ENCODE measurements around the gene CCDC169.
"Not testable (repeated sequence)": the region's sequence is repeated elsewhere in the genome, so short reads cannot be mapped to it uniquely, and the experiment has no call there.

The CCDC169 gene

GRCh38 chr13:36337938-36338641 is 40.5 kb upstream of the CCDC169 start:
- H3K36me3 ChIP-seq (ENCODE audit: control insufficient read depth, insufficient read depth, low read length): no peaks in the 10 kb centered on the region
- no peak overlapping the region for H3K27ac ChIP-seq
- TF ChIP-seq CTCF (IDR thresholded peaks at IDR 0.05): no peak
- no peak overlapping the region for H3K9ac ChIP-seq
- H3K4me2 ChIP-seq (ENCODE audit: low read length): no peak overlapping the region
- no peaks in the 10 kb centered on the region for H3K4me1 ChIP-seq
- no peaks in the 10 kb centered on the region for H3K27me3 ChIP-seq (ENCODE audit: control insufficient read depth, insufficient read depth, low read length)
- H2AFZ ChIP-seq: no peak overlapping the region
- no peaks in the 10 kb centered on the region for H3K9me3 ChIP-seq (ENCODE audit: control insufficient read depth, low read length)
- H3K79me2 ChIP-seq: peaks cover 17% of the 10 kb centered on the region
- H3K4me3 ChIP-seq (ENCODE audit: low read depth, low read length): no peak overlapping the region

- no peak for TF ChIP-seq CTCF (IDR thresholded peaks at IDR 0.05)
- no peaks in the 10 kb centered on the region for H3K9me3 ChIP-seq (ENCODE audit: control insufficient read depth, low read length)
- no peak overlapping the region for H3K4me3 ChIP-seq (ENCODE audit: low read depth, low read length)
- H3K9ac ChIP-seq: no peak overlapping the region
- peaks cover 4% of the 10 kb centered on the region for H3K79me2 ChIP-seq
- H3K27me3 ChIP-seq (ENCODE audit: control insufficient read depth, insufficient read depth, low read length): no peaks in the 10 kb centered on the region
- no peaks in the 10 kb centered on the region for H3K4me1 ChIP-seq
- H3K36me3 ChIP-seq (ENCODE audit: control insufficient read depth, insufficient read depth, low read length): no peaks in the 10 kb centered on the region
- H2AFZ ChIP-seq: no peak overlapping the region
- H3K4me2 ChIP-seq (ENCODE audit: low read length): no peak overlapping the region
- H3K27ac ChIP-seq: no peak overlapping the region
Observed at GRCh38 chr13:36332986-36333385, 35.4 kb upstream of the CCDC169 start.

GRCh38 chr13:36332255-36332654 is 34.6 kb upstream of the CCDC169 start:
- not testable (repeated sequence) for H3K9ac ChIP-seq; H3K27me3 ChIP-seq (ENCODE audit: control insufficient read depth, insufficient read depth, low read length); H3K79me2 ChIP-seq; H3K36me3 ChIP-seq (ENCODE audit: control insufficient read depth, insufficient read depth, low read length); H3K4me1 ChIP-seq; H2AFZ ChIP-seq; H3K27ac ChIP-seq; H3K4me2 ChIP-seq (ENCODE audit: low read length); H3K9me3 ChIP-seq (ENCODE audit: control insufficient read depth, low read length); H3K4me3 ChIP-seq (ENCODE audit: low read depth, low read length)

GRCh38 chr13:36331280-36331679 is 33.7 kb upstream of the CCDC169 start:
- H3K79me2 ChIP-seq: peaks cover 2% of the 10 kb centered on the region
- no peaks in the 10 kb centered on the region for H3K4me1 ChIP-seq
- H3K27ac ChIP-seq: no peak overlapping the region
- H3K27me3 ChIP-seq (ENCODE audit: control insufficient read depth, insufficient read depth, low read length): no peaks in the 10 kb centered on the region
- TF ChIP-seq CTCF (IDR thresholded peaks at IDR 0.05): no peak
- no peak overlapping the region for H3K4me3 ChIP-seq (ENCODE audit: low read depth, low read length)
- no peaks in the 10 kb centered on the region for H3K36me3 ChIP-seq (ENCODE audit: control insufficient read depth, insufficient read depth, low read length)
- H3K4me2 ChIP-seq (ENCODE audit: low read length): no peak overlapping the region
- H2AFZ ChIP-seq: no peak overlapping the region
- H3K9ac ChIP-seq: no peak overlapping the region
- no peaks in the 10 kb centered on the region for H3K9me3 ChIP-seq (ENCODE audit: control insufficient read depth, low read length)

GRCh38 chr13:36329361-36329760 is 31.7 kb upstream of the CCDC169 start:
- Histone ChIP-seq H3K9me3 (ENCODE audit: control insufficient read depth, low read length) (no peaks in the 10 kb centered on the region), H3K79me2 (peaks cover 2% of the 10 kb centered on the region), H2AFZ (no peak overlapping the region), H3K4me2 (ENCODE audit: low read length) (no peak overlapping the region), H3K27ac (no peak overlapping the region), H3K36me3 (ENCODE audit: control insufficient read depth, insufficient read depth, low read length) (no peaks in the 10 kb centered on the region), H3K4me3 (ENCODE audit: low read depth, low read length) (no peak overlapping the region), H3K4me1 (no peaks in the 10 kb centered on the region), H3K9ac (no peak overlapping the region), H3K27me3 (ENCODE audit: control insufficient read depth, insufficient read depth, low read length) (no peaks in the 10 kb centered on the region)
- TF ChIP-seq CTCF (IDR thresholded peaks at IDR 0.05): no peak
